H1 (cell line): ENCODE data around the gene AMZ1. TPM values are rescaled to one million over a fixed set of nuclear protein-coding genes. Genes with fewer than 3 reads are reported as not detected.

Source experiments
- BCL11A ChIP-seq, 2 experiments: IDR thresholded peaks; one replicate each; pipeline ENCODE4 v1.6.1; 2011; ENCODE audit warnings: low read depth in 2 of 2, low read length in 2 of 2, mild to moderate bottlenecking in 2 of 2
- CHD7 ChIP-seq: fragments of 300-600 bp; sonication (generic); IDR thresholded peaks from 2 replicates; pipeline ENCODE4 v1.7.1; 2012; ENCODE audit warnings: low read length, moderate library complexity, mild to moderate bottlenecking, inconsistent platforms; ENCODE audit not compliant: insufficient replicate concordance
- SAP30 ChIP-seq: fragments of 300-600 bp; sonication (generic); IDR thresholded peaks from 2 replicates; pipeline ENCODE4 v1.7.1; 2012; ENCODE audit warnings: low read length, moderate library complexity, mild to moderate bottlenecking, inconsistent platforms; ENCODE audit not compliant: insufficient read depth, insufficient replicate concordance
- polyA plus RNA-seq, 7 experiments: library from polyadenylated mRNA; depleted of rRNA in 3 of 7; stranded (reverse) in 5 of 7; unstranded in 2 of 7; fragments of >200 nt in 5 of 7; fragments of 200-250 nt in 2 of 7; gene quantifications; 1 replicate in 5 of 7; 2 replicates in 1 of 7; 4 replicates in 1 of 7; pipeline versions ENCODE4 v1.2.1 to v1.2.3, GENCODE V29; 2011 to 2013; ENCODE audit warnings: missing spikeins in 2 of 7, mixed read lengths in 2 of 7
- total RNA-seq: library from RNA; stranded (reverse); fragmentation: NEBNext Ultra II Directional; extraction: Animal tissue kit (Norgen Biotek cat#: 25700); gene quantifications from 2 replicates; pipeline ENCODE4 v1.2.1, GENCODE V29; 2021

The AMZ1 gene
- total and polyA plus RNA-seq, 2 of the 8 experiments (the other 6 are each of a cell fraction or from before 2014, with no cell fraction given) = 0.59 to 1.4 TPM

- no peak for TF ChIP-seq CHD7
- TF ChIP-seq BCL11A (IDR thresholded peaks at IDR 0.05; ENCODE audit: low read depth in 2 of 2, low read length in 2 of 2) = no peak
- no peak for TF ChIP-seq SAP30
Measured at GRCh38 chr7:2751086-2751485, 63.1 kb downstream of the AMZ1 start (continued).
